ENCODE data around the gene MAVS.
"Not testable (repeated sequence)": the region's sequence is repeated elsewhere in the genome, so short reads cannot be mapped to it uniquely, and the experiment has no call there.

The MAVS gene

GRCh38 chr20:3847429-3847940 is 851 bp downstream of the MAVS start:
- peak in 1 of 56 donors; percentile 33 for DNase-seq

GRCh38 chr20:3848565-3848964 is 1.9 kb downstream of the MAVS start:
- no peak for DNase-seq

GRCh38 chr20:3854462-3854871 is 7.8 kb downstream of the MAVS start:
- DNase-seq: no peak

- DNase-seq: no peak
Measured at GRCh38 chr20:3857405-3857804, 10.8 kb downstream of the MAVS start.

GRCh38 chr20:3858689-3859088 is 12.1 kb downstream of the MAVS start:
- no peak for DNase-seq

- DNase-seq: no peak
Measured at GRCh38 chr20:3861191-3861590, 14.6 kb downstream of the MAVS start.

- no peak for DNase-seq
Measured at GRCh38 chr20:3862333-3862732, 15.7 kb downstream of the MAVS start.

- no peak for DNase-seq
Measured at GRCh38 chr20:3863317-3863716, 16.7 kb downstream of the MAVS start.

GRCh38 chr20:3864518-3864917 is 17.9 kb downstream of the MAVS start:
- no peak for DNase-seq

- DNase-seq: no peak
Measured at GRCh38 chr20:3865152-3865886, 18.7 kb downstream of the MAVS start.

GRCh38 chr20:3865887-3866407 is 19.3 kb downstream of the MAVS start:
- DNase-seq: no peak

GRCh38 chr20:3866464-3866863 is 19.8 kb downstream of the MAVS start:
- DNase-seq: no peak

- no peak for DNase-seq
Measured at GRCh38 chr20:3867802-3868201, 21.2 kb downstream of the MAVS start.

- no peak for DNase-seq
Measured at GRCh38 chr20:3869839-3870634, 23.4 kb downstream of the MAVS start.

GRCh38 chr20:3871550-3872265 is 25.1 kb downstream of the MAVS start:
- DNase-seq: no peak

GRCh38 chr20:3873507-3873906 is 26.9 kb downstream of the MAVS start:
- no peak for DNase-seq

- DNase-seq: no peak
Measured at GRCh38 chr20:3874194-3874844, 27.7 kb downstream of the MAVS start.

- DNase-seq: no peak
Measured at GRCh38 chr20:3875378-3875974, 28.8 kb downstream of the MAVS start.

GRCh38 chr20:3876000-3876399 is 29.4 kb downstream of the MAVS start:
- no peak for DNase-seq

GRCh38 chr20:3876676-3877075 is 30.0 kb downstream of the MAVS start:
- DNase-seq: no peak

GRCh38 chr20:3878921-3879274 is 32.3 kb downstream of the MAVS start:
- not testable (repeated sequence) for DNase-seq

All from amygdala (tissue), 56 donors.